GM12878 (cell line): ENCODE measurements around the gene PAX7. TPM values are rescaled to one million over a fixed set of nuclear protein-coding genes. Genes with fewer than 3 reads are reported as not detected.

ENCODE experiments used
- ATAC-seq: fragments of 200-7000 bp; cut with Tn5 transposase; 3 replicates; pipeline ENCODE4 v1.9.1; 2020; ENCODE audit warnings: mild to moderate bottlenecking, moderate library complexity
- BruUV-seq: library from RNA; stranded (reverse); fragments of 400-500 nt; replicated peaks from 2 replicates; lab custom pipeline; 2021; lab: Mats Ljungman, UMichigan
- CTCF ChIA-PET: fragments of 300-600 bp; sonication (Branson Sonifier 250); formaldehyde crosslinking; extraction: SDS; loops from one replicate; lab custom pipeline; 2021; ENCODE audit warnings: inconsistent platforms; lab: Yijun Ruan, JAX
- POLR2A ChIA-PET: fragments of 350-600 bp; formaldehyde crosslinking; extraction: SDS; loops from one replicate; lab custom pipeline; 2021; ENCODE audit warnings: inconsistent platforms; lab: Charles Lee
- RAD21 ChIA-PET: fragments of 300-600 bp; sonication (Branson Sonifier 250); formaldehyde crosslinking; loops from one replicate; lab custom pipeline; 2023; ENCODE audit warnings: antibody characterized with exemption; ENCODE audit not compliant: unreplicated experiment; lab: Charles Lee
- SMC1A ChIA-PET: fragments of 300-600 bp; sonication (Branson Sonifier 250); formaldehyde crosslinking; loops from one replicate; lab custom pipeline; 2023; ENCODE audit not compliant: unreplicated experiment, uncharacterized antibody; lab: Charles Lee
- DNase-seq: peaks from one replicate; pipeline ENCODE4 v3.0.0-alpha.2; 2011; ENCODE audit warnings: low read depth, low spot score
- FAIRE-seq: peaks from 3 replicates; lab custom pipeline; 2011; peaks lifted over from hg19 to GRCh38; lab: Jason Lieb, UNC
- H2AFZ ChIP-seq: 2 replicates; pipeline ENCODE4 v1.6.0; 2011; ENCODE audit warnings: low read depth, low read length, control low read depth; ENCODE audit not compliant: control insufficient read depth
- H3K27ac ChIP-seq: 2 replicates; pipeline ENCODE4 v1.5.1; 2011; ENCODE audit warnings: control low read depth; ENCODE audit not compliant: control insufficient read depth, insufficient read depth
- H3K27me3 ChIP-seq, 2 experiments: replicated peaks in 1 of 2; 2 replicates each; pipeline versions ENCODE4 v1.6.0 to v1.6.1; 2011; ENCODE audit warnings: low read length in 1 of 2; ENCODE audit not compliant: control insufficient read depth in 2 of 2, insufficient read depth in 2 of 2
- H3K36me3 ChIP-seq, 2 experiments: 2 replicates each; pipeline ENCODE4 v1.5.1; 2011; ENCODE audit warnings: low read length in 1 of 2; ENCODE audit not compliant: control insufficient read depth in 2 of 2, insufficient read depth in 2 of 2
- H3K4me1 ChIP-seq: 2 replicates; pipeline ENCODE4 v1.6.1; 2011; ENCODE audit warnings: mild to moderate bottlenecking, low read length, moderate library complexity, mixed read lengths; ENCODE audit not compliant: control insufficient read depth, insufficient read depth
- H3K4me2 ChIP-seq: 2 replicates; pipeline ENCODE4 v1.6.0; 2011; ENCODE audit warnings: control low read depth; ENCODE audit not compliant: control insufficient read depth, insufficient read depth
- H3K4me3 ChIP-seq: fragments of 200-600 bp; sonication (generic); 2 replicates; pipeline ENCODE4 v1.5.1; 2016
- H3K79me2 ChIP-seq: 2 replicates; pipeline ENCODE4 v1.6.0; 2011; ENCODE audit warnings: low read length; ENCODE audit not compliant: control insufficient read depth, insufficient read depth
- H3K9ac ChIP-seq: 2 replicates; pipeline ENCODE4 v1.8.0; 2011; ENCODE audit warnings: low read length, control low read depth, mixed read lengths; ENCODE audit not compliant: control insufficient read depth, insufficient read depth
- H3K9me3 ChIP-seq: replicated peaks from 3 replicates; pipeline ENCODE4 v1.5.1; 2011; ENCODE audit warnings: mild to moderate bottlenecking, low read length; ENCODE audit not compliant: control insufficient read depth, insufficient read depth
- H4K20me1 ChIP-seq: 2 replicates; pipeline ENCODE4 v1.6.0; 2011; ENCODE audit not compliant: control insufficient read depth, insufficient read depth
- CBX5 ChIP-seq: sonication (generic); IDR thresholded peaks from 2 replicates; pipeline ENCODE4 v1.6.1; 2016; ENCODE audit warnings: low read depth, moderate library complexity, mild to moderate bottlenecking, inconsistent platforms
- CHD2 ChIP-seq: IDR thresholded peaks from 2 replicates; pipeline ENCODE4 v1.6.1; 2011; ENCODE audit warnings: low read depth, low read length, improper control_type of control experiment, borderline replicate concordance
- EP300 ChIP-seq, 2 experiments: fragments of 150-350 bp in 1 of 2; IDR thresholded peaks; 2 replicates each; pipeline ENCODE4 v1.6.1; 2011 to 2012; ENCODE audit warnings: low read depth in 2 of 2, low read length in 2 of 2, borderline replicate concordance in 1 of 2, improper control_type of control experiment in 1 of 2, inconsistent platforms in 1 of 2; ENCODE audit not compliant: control insufficient read depth in 1 of 2
- GABPA ChIP-seq: IDR thresholded peaks from 2 replicates; pipeline ENCODE4 v1.6.1; 2014; ENCODE audit warnings: antibody characterized with exemption, low read depth, mild to moderate bottlenecking, inconsistent platforms
- PAX5 ChIP-seq: IDR thresholded peaks from 2 replicates; pipeline ENCODE4 v1.6.1; 2011; ENCODE audit warnings: low read depth, low read length, borderline replicate concordance
- POU2F2 ChIP-seq: IDR thresholded peaks from 3 replicates; pipeline ENCODE4 v1.6.1; 2011; ENCODE audit warnings: low read depth, mild to moderate bottlenecking, low read length, borderline replicate concordance
- SUZ12 ChIP-seq: fragments of 200-600 bp; sonication (generic); IDR thresholded peaks from one replicate; pipeline ENCODE4 v1.6.1; 2018; ENCODE audit warnings: antibody characterized with exemption, mild to moderate bottlenecking; ENCODE audit not compliant: unreplicated experiment
- ZNF24 ChIP-seq: fragments of 450-650 bp; IDR thresholded peaks from 2 replicates; pipeline ENCODE4 v1.6.1; 2017; ENCODE audit warnings: antibody characterized with exemption, mild to moderate bottlenecking
- in situ Hi-C: fragments of 300-500 bp; cut with MboI; formaldehyde crosslinking; loops from 9 replicates; pipeline ENCODE4 v1.14.3; 2018; ENCODE audit warnings: mixed read lengths
- intact Hi-C: fragments of 100-400 bp; cut with micrococcal nuclease; formaldehyde crosslinking; loops from one replicate; pipeline ENCODE4 v1.14.2; 2022; ENCODE audit not compliant: unreplicated experiment
- polyA plus RNA-seq, 11 experiments: library from polyadenylated mRNA; depleted of rRNA in 4 of 11; unstranded in 6 of 11; stranded (reverse) in 5 of 11; fragments of >200 nt; fragmentation: Nextera tagmentation in 4 of 11; fragmentation: Illumina TruSeq in 1 of 11; extraction: Ambion mirVana in 4 of 11; extraction: Trizol in 1 of 11; gene quantifications; 1 replicate in 1 of 11; 2 replicates in 10 of 11; pipeline versions ENCODE4 v1.2.1 to v1.2.3, GENCODE V29; 2011 to 2016; ENCODE audit warnings: inconsistent platforms in 2 of 11, missing spikeins in 2 of 11, low read depth in 1 of 11
- total RNA-seq, 4 experiments: library from RNA; depleted of rRNA in 3 of 4; stranded (reverse); fragments of >200 nt in 3 of 4; fragmentation: Illumina TruSeq in 1 of 4; extraction: Trizol in 1 of 4; gene quantifications; 2 replicates each; pipeline versions ENCODE4 v1.2.1 to v1.2.3, GENCODE V29; 2013 to 2021
- TF ChIP-seq, protein P1 (sequence below): IDR thresholded peaks from 2 replicates; pipeline ENCODE4 v1.6.1; 2012; ENCODE audit warnings: low read length, inconsistent platforms
- TF ChIP-seq, protein P2 (sequence below): fragments of 450-650 bp; formaldehyde crosslinking; IDR thresholded peaks from 2 replicates; pipeline ENCODE4 v1.4.0; 2022; ENCODE audit warnings: mild to moderate bottlenecking, moderate library complexity
- TF ChIP-seq, protein P3 (sequence below): IDR thresholded peaks from 2 replicates; pipeline ENCODE4 v1.6.1; 2012; ENCODE audit warnings: low read depth, low read length, improper control_type of control experiment
- TF ChIP-seq, protein P4 (sequence below): fragments of 450-650 bp; IDR thresholded peaks from 2 replicates; pipeline ENCODE4 v1.6.1; 2016; ENCODE audit warnings: mild to moderate bottlenecking, moderate library complexity, borderline replicate concordance
- TF ChIP-seq, protein P5 (sequence below): fragments of 150-350 bp; IDR thresholded peaks from 2 replicates; pipeline ENCODE4 v1.6.1; 2014; ENCODE audit warnings: mild to moderate bottlenecking, low read depth, low read length

Gene PAX7
- total and polyA plus RNA-seq, 10 of the 15 experiments (the other 5 are each of a cell fraction or from before 2014, with no cell fraction given): not detected

DNA sequence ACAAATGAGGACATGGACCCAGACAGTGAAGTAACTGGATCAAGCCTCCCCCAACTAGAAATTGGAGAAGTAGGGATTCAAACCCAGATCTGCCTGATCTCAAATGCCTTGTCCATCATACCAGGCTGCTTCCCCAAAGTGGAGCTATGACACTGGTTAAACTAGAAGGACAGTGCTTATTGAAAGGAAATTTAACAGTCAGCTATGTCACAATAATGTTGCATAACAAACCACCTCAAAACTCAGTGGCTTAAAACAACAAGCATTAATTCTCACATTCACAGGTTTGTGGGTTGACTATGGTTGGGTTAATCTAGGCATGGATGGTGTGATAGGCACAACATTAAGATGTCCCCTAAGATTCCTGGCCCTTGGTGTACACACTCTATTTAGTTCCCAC lies 121.8 kb downstream of the PAX7 start:
- H3K4me2 ChIP-seq: no peak overlapping the region
- H2AFZ ChIP-seq: no peak overlapping the region
- intact Hi-C loops (no loop called here), in situ Hi-C loops (no loop called here)
- no peaks in the 10 kb centered on the region for H3K79me2 ChIP-seq
- FAIRE-seq: no peak
- ChIA-PET RAD21 (no interaction called here), SMC1A (no interaction called here), POLR2A (no interaction called here), CTCF (interaction anchor here (1.1 kb wide), 1 partner anchor 10 kb away, joined by 3 read pairs; no protein-coding TSS in a partner anchor)
- no peak for DNase-seq
- no peaks in the 10 kb centered on the region for H3K27me3 ChIP-seq
- no peak overlapping the region for H3K27ac ChIP-seq
- no peaks in the 10 kb centered on the region for H3K36me3 ChIP-seq
- H4K20me1 ChIP-seq: no peaks in the 10 kb centered on the region
- ATAC-seq: no peak
- no peak overlapping the region for H3K9ac ChIP-seq
- H3K4me3 ChIP-seq: no peak overlapping the region
- no peaks in the 10 kb centered on the region; the same call in 2 of the 3 replicates for H3K9me3 ChIP-seq
- H3K4me1 ChIP-seq: no peaks in the 10 kb centered on the region
- no TSS peak for BruUV-seq
- TF ChIP-seq, protein P1, sequence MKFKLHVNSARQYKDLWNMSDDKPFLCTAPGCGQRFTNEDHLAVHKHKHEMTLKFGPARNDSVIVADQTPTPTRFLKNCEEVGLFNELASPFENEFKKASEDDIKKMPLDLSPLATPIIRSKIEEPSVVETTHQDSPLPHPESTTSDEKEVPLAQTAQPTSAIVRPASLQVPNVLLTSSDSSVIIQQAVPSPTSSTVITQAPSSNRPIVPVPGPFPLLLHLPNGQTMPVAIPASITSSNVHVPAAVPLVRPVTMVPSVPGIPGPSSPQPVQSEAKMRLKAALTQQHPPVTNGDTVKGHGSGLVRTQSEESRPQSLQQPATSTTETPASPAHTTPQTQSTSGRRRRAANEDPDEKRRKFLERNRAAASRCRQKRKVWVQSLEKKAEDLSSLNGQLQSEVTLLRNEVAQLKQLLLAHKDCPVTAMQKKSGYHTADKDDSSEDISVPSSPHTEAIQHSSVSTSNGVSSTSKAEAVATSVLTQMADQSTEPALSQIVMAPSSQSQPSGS: no peak
- TF ChIP-seq SUZ12 (no peak), CHD2 (no peak), CBX5 (no peak), PAX5 (no peak), ZNF24 (no peak), POU2F2 (no peak), EP300 (IDR thresholded peaks at IDR 0.05; ENCODE audit: borderline replicate concordance in 1 of 2, control insufficient read depth in 1 of 2, low read depth in 2 of 2, low read length in 2 of 2) (no peak), GABPA (no peak)
- TF ChIP-seq, protein P2, sequence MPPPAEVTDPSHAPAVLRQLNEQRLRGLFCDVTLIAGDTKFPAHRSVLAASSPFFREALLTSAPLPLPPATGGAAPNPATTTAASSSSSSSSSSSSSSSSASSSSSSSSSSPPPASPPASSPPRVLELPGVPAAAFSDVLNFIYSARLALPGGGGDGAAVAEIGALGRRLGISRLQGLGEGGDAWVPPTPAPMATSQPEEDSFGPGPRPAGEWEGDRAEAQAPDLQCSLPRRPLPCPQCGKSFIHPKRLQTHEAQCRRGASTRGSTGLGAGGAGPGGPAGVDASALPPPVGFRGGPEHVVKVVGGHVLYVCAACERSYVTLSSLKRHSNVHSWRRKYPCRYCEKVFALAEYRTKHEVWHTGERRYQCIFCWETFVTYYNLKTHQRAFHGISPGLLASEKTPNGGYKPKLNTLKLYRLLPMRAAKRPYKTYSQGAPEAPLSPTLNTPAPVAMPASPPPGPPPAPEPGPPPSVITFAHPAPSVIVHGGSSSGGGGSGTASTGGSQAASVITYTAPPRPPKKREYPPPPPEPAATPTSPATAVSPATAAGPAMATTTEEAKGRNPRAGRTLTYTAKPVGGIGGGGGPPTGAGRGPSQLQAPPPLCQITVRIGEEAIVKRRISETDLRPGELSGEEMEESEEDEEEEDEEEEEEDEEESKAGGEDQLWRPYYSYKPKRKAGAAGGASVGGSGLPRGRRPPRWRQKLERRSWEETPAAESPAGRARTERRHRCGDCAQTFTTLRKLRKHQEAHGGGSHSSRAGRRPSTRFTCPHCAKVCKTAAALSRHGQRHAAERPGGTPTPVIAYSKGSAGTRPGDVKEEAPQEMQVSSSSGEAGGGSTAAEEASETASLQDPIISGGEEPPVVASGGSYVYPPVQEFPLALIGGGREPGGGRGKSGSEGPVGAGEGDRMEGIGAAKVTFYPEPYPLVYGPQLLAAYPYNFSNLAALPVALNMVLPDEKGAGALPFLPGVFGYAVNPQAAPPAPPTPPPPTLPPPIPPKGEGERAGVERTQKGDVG (CRISPR knock-in tag): no peak
- TF ChIP-seq, protein P3, sequence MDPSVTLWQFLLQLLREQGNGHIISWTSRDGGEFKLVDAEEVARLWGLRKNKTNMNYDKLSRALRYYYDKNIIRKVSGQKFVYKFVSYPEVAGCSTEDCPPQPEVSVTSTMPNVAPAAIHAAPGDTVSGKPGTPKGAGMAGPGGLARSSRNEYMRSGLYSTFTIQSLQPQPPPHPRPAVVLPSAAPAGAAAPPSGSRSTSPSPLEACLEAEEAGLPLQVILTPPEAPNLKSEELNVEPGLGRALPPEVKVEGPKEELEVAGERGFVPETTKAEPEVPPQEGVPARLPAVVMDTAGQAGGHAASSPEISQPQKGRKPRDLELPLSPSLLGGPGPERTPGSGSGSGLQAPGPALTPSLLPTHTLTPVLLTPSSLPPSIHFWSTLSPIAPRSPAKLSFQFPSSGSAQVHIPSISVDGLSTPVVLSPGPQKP: no peak
- TF ChIP-seq, protein P4, sequence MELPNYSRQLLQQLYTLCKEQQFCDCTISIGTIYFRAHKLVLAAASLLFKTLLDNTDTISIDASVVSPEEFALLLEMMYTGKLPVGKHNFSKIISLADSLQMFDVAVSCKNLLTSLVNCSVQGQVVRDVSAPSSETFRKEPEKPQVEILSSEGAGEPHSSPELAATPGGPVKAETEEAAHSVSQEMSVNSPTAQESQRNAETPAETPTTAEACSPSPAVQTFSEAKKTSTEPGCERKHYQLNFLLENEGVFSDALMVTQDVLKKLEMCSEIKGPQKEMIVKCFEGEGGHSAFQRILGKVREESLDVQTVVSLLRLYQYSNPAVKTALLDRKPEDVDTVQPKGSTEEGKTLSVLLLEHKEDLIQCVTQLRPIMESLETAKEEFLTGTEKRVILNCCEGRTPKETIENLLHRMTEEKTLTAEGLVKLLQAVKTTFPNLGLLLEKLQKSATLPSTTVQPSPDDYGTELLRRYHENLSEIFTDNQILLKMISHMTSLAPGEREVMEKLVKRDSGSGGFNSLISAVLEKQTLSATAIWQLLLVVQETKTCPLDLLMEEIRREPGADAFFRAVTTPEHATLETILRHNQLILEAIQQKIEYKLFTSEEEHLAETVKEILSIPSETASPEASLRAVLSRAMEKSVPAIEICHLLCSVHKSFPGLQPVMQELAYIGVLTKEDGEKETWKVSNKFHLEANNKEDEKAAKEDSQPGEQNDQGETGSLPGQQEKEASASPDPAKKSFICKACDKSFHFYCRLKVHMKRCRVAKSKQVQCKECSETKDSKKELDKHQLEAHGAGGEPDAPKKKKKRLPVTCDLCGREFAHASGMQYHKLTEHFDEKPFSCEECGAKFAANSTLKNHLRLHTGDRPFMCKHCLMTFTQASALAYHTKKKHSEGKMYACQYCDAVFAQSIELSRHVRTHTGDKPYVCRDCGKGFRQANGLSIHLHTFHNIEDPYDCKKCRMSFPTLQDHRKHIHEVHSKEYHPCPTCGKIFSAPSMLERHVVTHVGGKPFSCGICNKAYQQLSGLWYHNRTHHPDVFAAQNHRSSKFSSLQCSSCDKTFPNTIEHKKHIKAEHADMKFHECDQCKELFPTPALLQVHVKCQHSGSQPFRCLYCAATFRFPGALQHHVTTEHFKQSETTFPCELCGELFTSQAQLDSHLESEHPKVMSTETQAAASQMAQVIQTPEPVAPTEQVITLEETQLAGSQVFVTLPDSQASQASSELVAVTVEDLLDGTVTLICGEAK: no peak
- TF ChIP-seq, protein P5, sequence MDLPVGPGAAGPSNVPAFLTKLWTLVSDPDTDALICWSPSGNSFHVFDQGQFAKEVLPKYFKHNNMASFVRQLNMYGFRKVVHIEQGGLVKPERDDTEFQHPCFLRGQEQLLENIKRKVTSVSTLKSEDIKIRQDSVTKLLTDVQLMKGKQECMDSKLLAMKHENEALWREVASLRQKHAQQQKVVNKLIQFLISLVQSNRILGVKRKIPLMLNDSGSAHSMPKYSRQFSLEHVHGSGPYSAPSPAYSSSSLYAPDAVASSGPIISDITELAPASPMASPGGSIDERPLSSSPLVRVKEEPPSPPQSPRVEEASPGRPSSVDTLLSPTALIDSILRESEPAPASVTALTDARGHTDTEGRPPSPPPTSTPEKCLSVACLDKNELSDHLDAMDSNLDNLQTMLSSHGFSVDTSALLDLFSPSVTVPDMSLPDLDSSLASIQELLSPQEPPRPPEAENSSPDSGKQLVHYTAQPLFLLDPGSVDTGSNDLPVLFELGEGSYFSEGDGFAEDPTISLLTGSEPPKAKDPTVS: no peak
